CD4-positive, alpha-beta memory T cell (primary cell): Measurements from ENCODE around the gene PARD3B. TPM values are rescaled to one million over a fixed set of nuclear protein-coding genes. Genes with fewer than 3 reads are reported as not detected.

Source experiments
- CTCF ChIA-PET: fragments of 350-600 bp; sonication (Branson Sonifier 250); formaldehyde crosslinking; loops from one replicate; lab custom pipeline; 2021; ENCODE audit warnings: inconsistent platforms; ENCODE audit not compliant: partially characterized antibody; lab: Charles Lee
- POLR2A ChIA-PET: fragments of 350-600 bp; sonication (Branson Sonifier 250); formaldehyde crosslinking; loops from one replicate; lab custom pipeline; 2021; ENCODE audit not compliant: partially characterized antibody; lab: Charles Lee
- DNase-seq, 5 donors: peaks; one replicate each; pipeline versions ENCODE4 v3.0.0 to v3.0.0-alpha.2; 2020 to 2022; ENCODE audit warnings: mixed read lengths in 1 of 5
- H3K27ac ChIP-seq: one replicate; pipeline ENCODE4 v1.7.0; 2013; ENCODE audit warnings: low read depth, low read length
- H3K27me3 ChIP-seq: 2 replicates; pipeline ENCODE4 v1.7.0; 2013; ENCODE audit warnings: mild to moderate bottlenecking, low read length, moderate library complexity; ENCODE audit not compliant: insufficient read depth
- H3K36me3 ChIP-seq: 2 replicates; pipeline ENCODE4 v1.7.0; 2013; ENCODE audit warnings: mild to moderate bottlenecking, low read length, moderate library complexity; ENCODE audit not compliant: insufficient read depth
- H3K4me1 ChIP-seq: 2 replicates; pipeline ENCODE4 v1.7.0; 2013; ENCODE audit warnings: mild to moderate bottlenecking, low read length, moderate library complexity; ENCODE audit not compliant: insufficient read depth
- H3K4me3 ChIP-seq, 2 donors: one replicate each; pipeline ENCODE4 v1.7.0; 2013; ENCODE audit warnings: low read length in 2 of 2, mild to moderate bottlenecking in 1 of 2
- H3K9me3 ChIP-seq, 2 donors: one replicate each; pipeline ENCODE4 v1.7.0; 2013; ENCODE audit warnings: low read length in 2 of 2, control low read depth in 1 of 2; ENCODE audit not compliant: control insufficient read depth in 1 of 2
- H3K27ac Mint-ChIP-seq, 7 donors: one replicate each; pipeline ENCODE4 v1.8.0; 2020 to 2021; ENCODE audit warnings: mixed read lengths in 7 of 7, mild to moderate bottlenecking in 6 of 7, inconsistent platforms in 3 of 7, moderate library complexity in 3 of 7
- H3K27me3 Mint-ChIP-seq, 2 donors: one replicate each; pipeline ENCODE4 v1.8.0; 2020 to 2021; ENCODE audit warnings: mixed read lengths in 2 of 2
- H3K36me3 Mint-ChIP-seq, 2 donors: one replicate each; pipeline ENCODE4 v1.8.0; 2020 to 2021; ENCODE audit warnings: mixed read lengths in 2 of 2, inconsistent platforms in 1 of 2, mild to moderate bottlenecking in 1 of 2
- H3K4me1 Mint-ChIP-seq, 4 donors: one replicate each; pipeline ENCODE4 v1.8.0; 2020 to 2021; ENCODE audit warnings: mixed read lengths in 4 of 4, mild to moderate bottlenecking in 1 of 4
- H3K4me3 Mint-ChIP-seq, 8 donors: one replicate each; pipeline ENCODE4 v1.8.0; 2020 to 2021; ENCODE audit warnings: mixed read lengths in 8 of 8, mild to moderate bottlenecking in 7 of 8, moderate library complexity in 6 of 8, inconsistent platforms in 3 of 8
- H3K9me3 Mint-ChIP-seq, 8 donors: one replicate each; pipeline ENCODE4 v1.8.0; 2020 to 2021; ENCODE audit warnings: mixed read lengths in 8 of 8, mild to moderate bottlenecking in 5 of 8, inconsistent platforms in 3 of 8, moderate library complexity in 1 of 8
- intact Hi-C: fragments of 100-400 bp; cut with micrococcal nuclease; formaldehyde crosslinking; loops from one replicate; pipeline ENCODE4 v1.15.1; 2023
- polyA plus RNA-seq, 2 donors: library from polyadenylated mRNA; unstranded; fragments of 300-500 nt; fragmentation: Illumina TruSeq; gene quantifications; one replicate each; pipeline ENCODE4 v1.2.3, GENCODE V29; 2021
- total RNA-seq, 2 experiments: library from RNA; stranded (reverse); gene quantifications; one replicate each; pipeline ENCODE4 v1.2.3, GENCODE V29; 2021

The PARD3B gene
- total and polyA plus RNA-seq, 4 experiments from 2014 or later: 0.44 to 1.3 (median 1.2) TPM; not detected in 1

DNA sequence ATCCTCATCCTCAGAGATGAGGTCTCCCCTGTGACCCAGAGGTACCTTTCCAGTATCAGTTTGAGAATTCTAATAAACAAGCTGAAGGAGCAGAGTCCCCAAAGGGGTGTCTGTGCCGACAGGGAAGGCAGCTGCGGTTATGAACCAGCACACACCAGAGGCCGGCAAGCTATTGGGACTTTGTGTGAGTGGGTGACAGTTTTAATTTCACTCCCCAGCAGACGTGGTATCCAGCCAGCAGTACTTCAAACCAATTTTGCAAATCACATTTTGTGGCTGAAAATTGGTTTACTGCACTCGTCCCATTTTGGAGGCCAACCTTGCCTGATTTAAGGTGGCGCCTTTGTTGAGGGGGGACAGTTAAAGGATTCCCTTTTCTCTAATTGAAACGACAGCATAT is 1034.1 kb downstream of the PARD3B start:
- Mint-ChIP-seq H3K9me3 (peaks cover 0 to 16% (median 10%) of the 10 kb centered on the region in 8 donors), H3K27me3 (peaks cover 0 to 1% of the 10 kb centered on the region in 2 donors), H3K4me3 (no peak overlapping the region), H3K4me1 (no peaks in the 10 kb centered on the region), H3K27ac (no peak overlapping the region), H3K36me3 (no peaks in the 10 kb centered on the region)
- Histone ChIP-seq H3K9me3 (no peaks in the 10 kb centered on the region), H3K27me3 (no peaks in the 10 kb centered on the region), H3K4me3 (no peak overlapping the region), H3K36me3 (no peaks in the 10 kb centered on the region), H3K4me1 (no peaks in the 10 kb centered on the region), H3K27ac (no peak overlapping the region)
- ChIA-PET POLR2A (no interaction called here), CTCF (no interaction called here)
- no peak for DNase-seq
- intact Hi-C loops: no loop called here

DNA sequence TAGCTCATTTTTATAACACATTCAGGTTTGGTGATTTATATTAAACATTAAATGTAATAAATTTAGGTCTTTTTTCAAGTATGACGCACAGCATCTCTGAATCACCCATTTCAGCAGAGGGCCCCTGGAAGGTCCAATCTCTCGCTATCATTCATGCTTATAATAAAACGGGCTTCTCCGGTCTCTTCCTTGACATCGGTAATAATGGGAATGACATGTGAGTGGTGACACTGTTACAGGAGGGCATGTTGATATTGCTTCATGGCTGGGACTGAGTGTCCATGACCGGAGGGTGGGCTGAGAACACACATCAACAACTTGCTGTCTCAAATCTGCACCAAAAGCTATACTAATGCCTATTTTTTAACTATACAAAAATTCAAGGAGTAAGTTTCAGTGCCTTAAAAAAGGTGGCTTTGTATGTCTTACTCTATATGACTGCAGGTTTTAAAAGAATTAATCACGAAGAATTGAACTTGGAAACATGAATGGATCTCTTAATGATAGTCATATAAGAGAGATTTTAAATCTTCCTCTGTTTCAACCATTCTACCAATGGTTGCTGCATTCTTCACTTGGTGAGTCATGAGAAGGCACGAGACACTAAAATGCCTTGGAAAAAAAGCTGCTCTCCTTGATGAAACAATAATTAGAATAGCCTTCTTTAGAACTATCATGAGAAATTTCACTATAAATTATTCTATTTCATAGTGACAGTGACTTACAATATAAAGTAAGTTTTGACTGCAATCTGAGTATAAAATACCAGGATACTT is 1035.1 kb downstream of the PARD3B start:
- POLR2A ChIA-PET: no interaction called here
- H3K4me3 ChIP-seq: no peak overlapping the region
- H3K27ac ChIP-seq: no peak overlapping the region
- H3K27ac Mint-ChIP-seq: no peak overlapping the region
- intact Hi-C loops: no loop called here
- CTCF ChIA-PET: no interaction called here
- peaks cover 0 to 13% (median 8%) of the 10 kb centered on the region in 8 donors for H3K9me3 Mint-ChIP-seq
- H3K27me3 ChIP-seq: no peaks in the 10 kb centered on the region
- no peaks in the 10 kb centered on the region for H3K36me3 Mint-ChIP-seq
- H3K9me3 ChIP-seq: no peaks in the 10 kb centered on the region
- H3K4me1 Mint-ChIP-seq: no peaks in the 10 kb centered on the region
- no peaks in the 10 kb centered on the region for H3K4me1 ChIP-seq
- H3K36me3 ChIP-seq: no peaks in the 10 kb centered on the region
- H3K4me3 Mint-ChIP-seq: no peak overlapping the region
- peaks cover 0 to 1% of the 10 kb centered on the region in 2 donors for H3K27me3 Mint-ChIP-seq
- no peak for DNase-seq

DNA sequence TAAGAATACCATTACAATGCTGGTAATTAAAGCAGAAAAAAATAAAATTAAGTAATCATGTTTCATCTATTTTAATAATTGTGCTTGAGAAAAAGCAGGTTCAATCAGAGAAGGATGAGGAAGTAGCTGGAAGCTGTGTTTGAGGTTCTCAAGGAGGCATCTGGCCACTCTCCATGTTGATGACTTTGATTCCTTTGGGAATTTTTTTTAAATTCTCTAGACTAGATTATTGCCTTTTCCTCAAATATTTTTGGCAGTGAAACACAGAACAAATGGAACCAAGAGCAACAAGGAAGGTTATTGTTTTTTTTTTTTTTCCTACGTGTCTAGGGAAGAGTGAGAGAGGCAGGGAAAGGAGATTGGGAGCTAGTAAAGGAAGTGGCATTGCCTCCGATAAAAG is 1037.1 kb downstream of the PARD3B start:
- peaks cover 0 to 1% of the 10 kb centered on the region in 2 donors for H3K27me3 Mint-ChIP-seq
- no peak overlapping the region for H3K4me3 ChIP-seq
- peaks cover 0 to 2% (median 0%) of the 10 kb centered on the region in 8 donors for H3K9me3 Mint-ChIP-seq
- no peaks in the 10 kb centered on the region for H3K27me3 ChIP-seq
- no peaks in the 10 kb centered on the region for H3K36me3 Mint-ChIP-seq
- H3K9me3 ChIP-seq: no peaks in the 10 kb centered on the region
- DNase-seq: no peak
- H3K27ac ChIP-seq: no peak overlapping the region
- intact Hi-C loops: no loop called here
- H3K36me3 ChIP-seq: no peaks in the 10 kb centered on the region
- no peak overlapping the region for H3K4me3 Mint-ChIP-seq
- H3K27ac Mint-ChIP-seq: no peak overlapping the region
- no peaks in the 10 kb centered on the region for H3K4me1 Mint-ChIP-seq
- POLR2A ChIA-PET: no interaction called here
- no peaks in the 10 kb centered on the region for H3K4me1 ChIP-seq
- CTCF ChIA-PET: no interaction called here

DNA sequence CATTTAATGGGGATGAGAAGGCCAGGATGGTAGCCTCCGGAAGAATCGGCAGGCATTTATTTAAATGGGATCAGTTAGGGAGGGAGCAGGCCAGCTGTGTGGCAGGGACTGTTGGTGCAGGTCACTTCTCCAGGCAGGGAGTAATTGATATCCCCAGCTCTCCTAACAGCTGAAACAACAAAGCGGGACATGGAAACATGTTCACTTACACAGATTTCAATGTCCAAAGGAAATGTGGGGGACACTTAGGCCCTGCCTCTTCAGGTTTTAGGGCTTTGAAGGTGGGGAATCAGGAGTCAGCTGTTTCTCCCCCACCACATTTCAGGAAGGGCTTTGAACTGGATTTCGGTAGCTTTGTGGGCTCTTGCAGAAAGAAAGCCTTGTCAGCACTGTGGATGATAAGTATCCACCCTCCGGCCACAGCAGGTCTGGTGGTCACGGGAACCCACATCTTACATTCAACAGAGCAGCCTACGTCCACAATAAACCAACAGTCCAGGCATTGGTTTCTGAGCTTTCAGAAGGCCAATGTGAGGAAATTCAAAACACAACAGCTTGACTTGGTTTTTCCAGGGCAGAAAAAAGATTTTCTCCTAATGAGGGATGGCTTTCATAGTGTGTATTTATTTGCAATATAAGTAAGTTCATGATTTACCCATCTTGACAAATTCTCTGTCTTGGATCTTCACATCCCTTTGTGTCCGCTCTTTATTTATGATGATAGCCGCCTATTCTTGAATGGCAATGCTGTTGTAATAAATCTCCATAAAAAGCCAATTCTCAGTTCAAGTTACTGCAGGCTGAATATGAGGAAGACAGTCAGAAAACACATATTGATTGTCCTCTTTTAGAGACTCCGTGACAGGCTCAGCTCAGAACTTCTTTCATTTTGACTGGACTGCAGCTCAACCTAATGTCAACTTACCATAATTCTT is 1040.4 kb downstream of the PARD3B start:
- H3K4me1 Mint-ChIP-seq: no peaks in the 10 kb centered on the region
- H3K4me3 Mint-ChIP-seq: no peak overlapping the region
- Histone ChIP-seq H3K9me3 (no peaks in the 10 kb centered on the region), H3K27me3 (no peaks in the 10 kb centered on the region), H3K4me1 (no peaks in the 10 kb centered on the region), H3K4me3 (no peak overlapping the region), H3K36me3 (no peaks in the 10 kb centered on the region), H3K27ac (no peak overlapping the region)
- no peak overlapping the region for H3K27ac Mint-ChIP-seq
- peaks cover 0 to 2% (median 0%) of the 10 kb centered on the region in 8 donors for H3K9me3 Mint-ChIP-seq
- DNase-seq: no peak
- ChIA-PET CTCF (no interaction called here), POLR2A (no interaction called here)
- intact Hi-C loops: no loop called here
- H3K27me3 Mint-ChIP-seq: no peaks in the 10 kb centered on the region
- no peaks in the 10 kb centered on the region for H3K36me3 Mint-ChIP-seq

DNA sequence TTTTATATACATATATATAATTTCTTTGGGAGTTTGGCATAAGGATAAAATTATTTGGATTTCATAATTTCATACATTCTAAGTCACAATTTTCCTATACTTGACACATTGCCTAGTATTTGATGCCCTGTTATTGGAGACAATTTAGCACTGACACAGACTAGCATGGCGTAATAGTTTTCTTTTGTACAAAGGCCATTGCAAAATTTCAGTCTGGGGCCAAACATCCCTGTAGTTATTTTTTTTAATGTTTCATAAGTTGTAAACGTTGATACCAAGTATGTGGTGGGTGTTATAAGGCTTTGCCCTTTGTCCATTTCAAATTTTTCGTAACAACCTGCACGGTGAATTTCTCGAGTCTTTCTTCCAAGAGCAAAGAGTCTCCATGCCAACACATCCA is 1041.4 kb downstream of the PARD3B start:
- Histone ChIP-seq H3K27ac (no peak overlapping the region), H3K36me3 (no peaks in the 10 kb centered on the region), H3K4me1 (no peaks in the 10 kb centered on the region), H3K4me3 (no peak overlapping the region), H3K9me3 (no peaks in the 10 kb centered on the region), H3K27me3 (no peaks in the 10 kb centered on the region)
- Mint-ChIP-seq H3K9me3 (peaks cover 0 to 2% (median 0%) of the 10 kb centered on the region in 8 donors), H3K27ac (no peak overlapping the region), H3K36me3 (no peaks in the 10 kb centered on the region), H3K4me3 (no peak overlapping the region), H3K27me3 (no peaks in the 10 kb centered on the region), H3K4me1 (no peaks in the 10 kb centered on the region)
- ChIA-PET POLR2A (no interaction called here), CTCF (no interaction called here)
- no peak for DNase-seq
- intact Hi-C loops: no loop called here

DNA sequence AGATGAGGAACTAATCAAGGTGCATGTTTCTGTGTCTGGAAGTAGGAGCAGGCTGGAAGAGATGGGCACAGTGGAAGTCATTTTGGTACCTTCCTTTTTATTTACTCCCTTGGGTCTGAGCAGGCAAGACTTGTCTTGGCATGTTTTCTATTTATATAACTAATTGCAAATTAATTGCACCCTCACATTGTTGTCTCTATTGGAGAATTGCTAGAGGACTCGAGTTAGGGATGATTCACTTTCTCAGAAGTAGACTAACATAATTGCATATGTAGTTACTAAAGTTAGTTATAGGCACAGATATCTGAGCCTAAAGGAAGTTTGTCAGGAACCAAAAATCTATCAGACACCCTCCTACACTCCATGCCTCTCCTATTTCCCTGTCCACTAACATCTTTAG is 1044.2 kb downstream of the PARD3B start:
- H3K36me3 ChIP-seq: no peaks in the 10 kb centered on the region
- H3K9me3 Mint-ChIP-seq: peaks cover 0 to 1% (median 0%) of the 10 kb centered on the region in 8 donors
- H3K9me3 ChIP-seq: no peaks in the 10 kb centered on the region
- no peak overlapping the region for H3K4me3 Mint-ChIP-seq
- POLR2A ChIA-PET: no interaction called here
- H3K27ac Mint-ChIP-seq: no peak overlapping the region
- DNase-seq: no peak
- H3K36me3 Mint-ChIP-seq: no peaks in the 10 kb centered on the region
- CTCF ChIA-PET: no interaction called here
- H3K4me1 Mint-ChIP-seq: no peaks in the 10 kb centered on the region
- H3K27me3 Mint-ChIP-seq: no peaks in the 10 kb centered on the region
- intact Hi-C loops: no loop called here
- H3K27me3 ChIP-seq: no peaks in the 10 kb centered on the region
- no peaks in the 10 kb centered on the region for H3K4me1 ChIP-seq
- no peak overlapping the region for H3K4me3 ChIP-seq
- H3K27ac ChIP-seq: no peak overlapping the region

DNA sequence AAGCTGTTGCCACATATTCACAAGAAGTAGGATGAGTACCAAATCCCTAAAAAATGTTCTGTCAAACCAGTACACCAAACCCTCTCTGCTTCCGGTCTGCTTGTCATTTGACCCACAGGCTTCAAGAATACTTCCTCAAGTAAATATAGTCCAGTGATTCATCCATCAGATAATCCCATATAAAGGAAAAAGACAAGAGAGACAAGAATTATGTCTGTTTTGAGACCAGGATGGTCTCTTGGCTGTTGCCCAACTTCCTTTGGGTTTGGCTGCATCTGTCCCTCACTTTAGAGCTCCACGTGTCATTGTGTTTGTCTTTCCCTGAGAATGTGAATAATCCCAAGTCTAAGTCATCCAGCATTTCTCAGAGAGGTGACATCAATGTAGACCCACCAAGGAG is 1045.5 kb downstream of the PARD3B start:
- no peak overlapping the region for H3K4me3 Mint-ChIP-seq
- no peaks in the 10 kb centered on the region for H3K4me1 Mint-ChIP-seq
- H3K4me1 ChIP-seq: no peaks in the 10 kb centered on the region
- H3K4me3 ChIP-seq: no peak overlapping the region
- no peaks in the 10 kb centered on the region for H3K36me3 Mint-ChIP-seq
- H3K27ac ChIP-seq: no peak overlapping the region
- H3K27me3 Mint-ChIP-seq: no peaks in the 10 kb centered on the region
- no peaks in the 10 kb centered on the region for H3K36me3 ChIP-seq
- H3K27ac Mint-ChIP-seq: no peak overlapping the region
- no peak for DNase-seq
- ChIA-PET POLR2A (no interaction called here), CTCF (no interaction called here)
- peaks cover 0 to 1% (median 0%) of the 10 kb centered on the region in 8 donors for H3K9me3 Mint-ChIP-seq
- intact Hi-C loops: no loop called here
- H3K9me3 ChIP-seq: no peaks in the 10 kb centered on the region
- H3K27me3 ChIP-seq: no peaks in the 10 kb centered on the region
